NT2/D1 (cell line): ENCODE results near the gene CEP85L.

Experiments used
- SUZ12 ChIP-seq: IDR thresholded peaks from 2 replicates; pipeline ENCODE4 v1.6.1; 2011; ENCODE audit not compliant: insufficient read length, insufficient read depth; ENCODE audit errors: extremely low read depth
- YY1 ChIP-seq: IDR thresholded peaks from 2 replicates; pipeline ENCODE4 v1.6.1; 2011; ENCODE audit not compliant: insufficient read length, insufficient read depth
- ZNF274 ChIP-seq: IDR thresholded peaks from 2 replicates; pipeline ENCODE4 v1.6.1; 2011; ENCODE audit warnings: mild to moderate bottlenecking, low read depth, low read length

DNA sequence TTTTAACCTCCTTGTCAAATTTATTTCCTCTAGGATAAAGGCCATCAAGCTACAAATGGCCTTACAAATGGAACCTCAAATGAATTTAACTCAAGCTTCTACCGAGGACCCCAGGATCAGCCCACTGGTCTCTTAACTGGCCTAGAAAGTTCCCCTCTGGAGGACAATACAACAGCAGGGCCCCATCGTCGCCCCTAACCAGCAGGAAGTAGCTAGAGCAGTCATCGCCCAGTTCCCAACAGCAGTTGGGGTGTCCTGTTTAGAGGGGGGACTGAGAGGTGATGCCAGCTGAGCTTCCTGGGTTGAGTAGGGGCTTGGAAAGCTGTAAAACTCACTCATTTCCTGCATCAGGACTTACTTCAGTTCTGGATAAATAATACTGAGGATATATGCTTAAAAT, 25.6 kb downstream of the CEP85L start:
- TF ChIP-seq ZNF274 (no peak), SUZ12 (no peak), YY1 (no peak)
